Activated T-helper 2 cell treated with anti-CD3 and anti-CD28 coated beads, Interferon-gamma antibody, Interleukin-2, Interleukin-4, amounts not matched to agents 10 μg/mL and 5 μg/mL and 100 μg/mL, durations not matched to agents 14 hours and 24 hours and 36 hours (primary cell): ENCODE data around the gene MTTP. TPM values are rescaled to one million over a fixed set of nuclear protein-coding genes. Genes with fewer than 3 reads are reported as not detected.

Experiments used
- DNase-seq: peaks from one replicate; pipeline ENCODE4 v3.0.0; 2021; ENCODE audit warnings: low spot score
- H3K27ac Mint-ChIP-seq: one replicate; pipeline ENCODE4 v1.8.0; 2021; ENCODE audit warnings: mixed read lengths
- H3K27me3 Mint-ChIP-seq: one replicate; pipeline ENCODE4 v1.8.0; 2021; ENCODE audit warnings: low read depth, mixed read lengths
- H3K36me3 Mint-ChIP-seq: one replicate; pipeline ENCODE4 v1.8.0; 2021; ENCODE audit warnings: low read depth, mixed read lengths
- H3K4me1 Mint-ChIP-seq: one replicate; pipeline ENCODE4 v1.8.0; 2021; ENCODE audit warnings: low read depth, mixed read lengths
- H3K4me3 Mint-ChIP-seq: one replicate; pipeline ENCODE4 v1.8.0; 2021; ENCODE audit warnings: low read depth, mild to moderate bottlenecking, moderate library complexity, mixed read lengths
- H3K9me3 Mint-ChIP-seq: one replicate; pipeline ENCODE4 v1.8.0; 2021; ENCODE audit warnings: mixed read lengths
- intact Hi-C: fragments of 100-400 bp; cut with micrococcal nuclease; formaldehyde crosslinking; loops from one replicate; pipeline ENCODE4 v1.15.1; 2023
- total RNA-seq: library from RNA; stranded (reverse); gene quantifications from 2 replicates; pipeline ENCODE4 v1.2.3, GENCODE V29; 2022

Gene MTTP
- total RNA-seq, 1 donor from 2014 or later: not detected

DNA sequence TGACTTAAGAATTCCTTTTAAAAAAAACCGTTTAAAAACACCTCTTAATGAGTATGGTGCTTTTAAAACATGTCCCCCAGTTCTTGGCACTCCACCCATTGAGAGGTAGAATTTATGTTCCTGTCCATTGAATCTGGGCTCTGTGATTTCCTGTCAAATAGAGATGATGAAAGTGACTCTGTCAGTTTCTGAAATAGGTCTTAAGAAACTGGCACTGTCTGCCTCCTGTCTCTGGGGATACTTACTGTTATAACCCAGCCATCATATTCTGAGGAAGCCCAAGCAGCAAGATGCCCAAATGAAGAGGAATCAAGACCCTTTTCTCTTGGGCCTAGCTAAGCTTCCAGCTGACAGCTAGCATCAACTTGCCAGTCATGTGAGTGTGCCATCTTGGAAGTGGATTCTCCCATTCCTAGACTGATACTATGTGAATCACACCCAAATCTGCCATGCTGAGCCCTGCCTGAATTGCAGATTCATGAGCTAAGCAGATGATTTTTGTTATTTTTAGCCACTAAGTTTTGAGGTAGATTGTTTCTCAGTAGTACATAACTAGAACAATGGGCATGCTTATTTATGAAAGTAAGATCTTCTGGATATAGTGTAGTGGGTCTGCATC is 60.2 kb downstream of the MTTP start:
- intact Hi-C loops: no loop called here
- peaks cover 6% of the 10 kb centered on the region for H3K4me1 Mint-ChIP-seq
- H3K4me3 Mint-ChIP-seq: no peak overlapping the region
- H3K9me3 Mint-ChIP-seq: no peaks in the 10 kb centered on the region
- H3K27ac Mint-ChIP-seq: no peak overlapping the region
- no peaks in the 10 kb centered on the region for H3K36me3 Mint-ChIP-seq
- no peaks in the 10 kb centered on the region for H3K27me3 Mint-ChIP-seq
- DNase-seq: no peak

DNA sequence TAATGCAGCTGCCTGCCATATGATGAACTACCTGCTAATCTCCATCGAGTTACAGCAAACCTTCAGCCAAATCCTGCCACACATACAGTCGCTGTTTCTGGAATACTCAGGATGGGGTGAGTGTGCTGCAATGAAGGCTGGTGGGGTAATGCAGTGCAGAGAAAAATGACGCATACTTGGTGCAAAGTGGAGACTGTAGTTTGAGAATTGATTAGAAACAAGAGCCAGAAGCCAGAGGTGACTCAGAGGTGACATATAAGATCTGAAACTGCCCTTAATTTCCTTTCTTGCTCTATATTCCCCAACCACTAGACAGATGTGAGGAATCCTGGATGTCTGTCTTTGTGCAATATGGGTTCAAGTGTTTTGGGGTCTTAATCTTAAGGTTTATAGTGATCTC is 61.0 kb downstream of the MTTP start:
- DNase-seq: no peak
- H3K4me1 Mint-ChIP-seq: no peaks in the 10 kb centered on the region
- no peaks in the 10 kb centered on the region for H3K36me3 Mint-ChIP-seq
- no peak overlapping the region for H3K4me3 Mint-ChIP-seq
- H3K27me3 Mint-ChIP-seq: peaks cover 3% of the 10 kb centered on the region
- intact Hi-C loops: no loop called here
- H3K27ac Mint-ChIP-seq: no peak overlapping the region
- H3K9me3 Mint-ChIP-seq: no peaks in the 10 kb centered on the region

- Mint-ChIP-seq H3K27ac (no peak overlapping the region), H3K36me3 (no peaks in the 10 kb centered on the region), H3K4me3 (no peak overlapping the region), H3K27me3 (peaks cover 4% of the 10 kb centered on the region), H3K4me1 (no peaks in the 10 kb centered on the region), H3K9me3 (no peaks in the 10 kb centered on the region)
- intact Hi-C loops: no loop called here
- DNase-seq: no peak
Measured at GRCh38 chr4:99636422-99636821, 61.8 kb downstream of the MTTP start.

- Mint-ChIP-seq H3K4me3 (no peak overlapping the region), H3K9me3 (no peaks in the 10 kb centered on the region), H3K4me1 (no peaks in the 10 kb centered on the region), H3K27ac (no peak overlapping the region), H3K27me3 (peaks cover 4% of the 10 kb centered on the region), H3K36me3 (no peaks in the 10 kb centered on the region)
- intact Hi-C loops: no loop called here
- DNase-seq: no peak
Measured at GRCh38 chr4:99637174-99637573, 62.5 kb downstream of the MTTP start.

- no peak for DNase-seq
- no peaks in the 10 kb centered on the region for H3K36me3 Mint-ChIP-seq
- H3K4me3 Mint-ChIP-seq: no peak overlapping the region
- H3K27me3 Mint-ChIP-seq: peaks cover 15% of the 10 kb centered on the region
- intact Hi-C loops: no loop called here
- no peaks in the 10 kb centered on the region for H3K9me3 Mint-ChIP-seq
- no peaks in the 10 kb centered on the region for H3K4me1 Mint-ChIP-seq
- H3K27ac Mint-ChIP-seq: no peak overlapping the region
Measured at GRCh38 chr4:99640676-99641075, 66.1 kb downstream of the MTTP start.

GRCh38 chr4:99642725-99643489 is 68.3 kb downstream of the MTTP start:
- Mint-ChIP-seq H3K27me3 (peaks cover 15% of the 10 kb centered on the region), H3K9me3 (no peaks in the 10 kb centered on the region), H3K36me3 (no peaks in the 10 kb centered on the region), H3K4me3 (no peak overlapping the region), H3K27ac (no peak overlapping the region), H3K4me1 (no peaks in the 10 kb centered on the region)
- no peak for DNase-seq
- intact Hi-C loops: no loop called here

GRCh38 chr4:99644453-99644852 is 69.8 kb downstream of the MTTP start:
- no peaks in the 10 kb centered on the region for H3K9me3 Mint-ChIP-seq
- H3K4me1 Mint-ChIP-seq: no peaks in the 10 kb centered on the region
- H3K4me3 Mint-ChIP-seq: no peak overlapping the region
- H3K27me3 Mint-ChIP-seq: peaks cover 18% of the 10 kb centered on the region
- H3K36me3 Mint-ChIP-seq: no peaks in the 10 kb centered on the region
- intact Hi-C loops: no loop called here
- H3K27ac Mint-ChIP-seq: no peak overlapping the region
- no peak for DNase-seq

- Mint-ChIP-seq H3K27me3 (peaks cover 18% of the 10 kb centered on the region), H3K36me3 (no peaks in the 10 kb centered on the region), H3K27ac (no peak overlapping the region), H3K9me3 (no peaks in the 10 kb centered on the region), H3K4me1 (no peaks in the 10 kb centered on the region), H3K4me3 (no peak overlapping the region)
- DNase-seq: no peak
- intact Hi-C loops: no loop called here
Measured at GRCh38 chr4:99645036-99645435, 70.4 kb downstream of the MTTP start.

- Mint-ChIP-seq H3K27me3 (peaks cover 15% of the 10 kb centered on the region), H3K36me3 (no peaks in the 10 kb centered on the region), H3K4me3 (no peak overlapping the region), H3K27ac (no peak overlapping the region), H3K9me3 (no peaks in the 10 kb centered on the region), H3K4me1 (no peaks in the 10 kb centered on the region)
- intact Hi-C loops: no loop called here
- DNase-seq: no peak
Measured at GRCh38 chr4:99645638-99646037, 71.0 kb downstream of the MTTP start.

DNA sequence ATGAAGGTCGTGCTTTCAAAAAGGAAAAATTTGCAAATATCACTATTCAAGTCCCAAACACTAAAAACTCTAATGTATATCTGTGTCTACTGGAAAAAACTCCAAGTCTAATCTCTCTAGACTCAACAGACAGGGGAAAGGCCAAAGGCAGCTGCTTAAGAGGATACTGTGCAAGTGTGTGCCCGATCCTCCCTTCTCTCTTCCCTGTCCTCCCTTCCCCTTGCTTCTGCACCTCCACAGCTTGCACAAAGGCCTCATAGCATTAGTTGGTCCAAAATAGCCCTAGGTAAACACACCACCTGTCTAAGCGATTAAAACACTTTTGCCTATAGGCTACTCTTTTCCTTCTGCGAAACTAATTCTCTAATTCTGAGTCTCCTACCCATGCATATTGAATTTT is 72.4 kb downstream of the MTTP start:
- intact Hi-C loops: no loop called here
- Mint-ChIP-seq H3K4me3 (no peak overlapping the region), H3K27ac (no peak overlapping the region), H3K4me1 (no peaks in the 10 kb centered on the region), H3K36me3 (no peaks in the 10 kb centered on the region), H3K27me3 (peaks cover 14% of the 10 kb centered on the region), H3K9me3 (no peaks in the 10 kb centered on the region)
- no peak for DNase-seq

- H3K27me3 Mint-ChIP-seq: peaks cover 11% of the 10 kb centered on the region
- intact Hi-C loops: no loop called here
- no peaks in the 10 kb centered on the region for H3K9me3 Mint-ChIP-seq
- no peaks in the 10 kb centered on the region for H3K4me1 Mint-ChIP-seq
- H3K27ac Mint-ChIP-seq: no peak overlapping the region
- H3K36me3 Mint-ChIP-seq: no peaks in the 10 kb centered on the region
- no peak for DNase-seq
- H3K4me3 Mint-ChIP-seq: no peak overlapping the region
Measured at GRCh38 chr4:99648321-99648720, 73.7 kb downstream of the MTTP start.

DNA sequence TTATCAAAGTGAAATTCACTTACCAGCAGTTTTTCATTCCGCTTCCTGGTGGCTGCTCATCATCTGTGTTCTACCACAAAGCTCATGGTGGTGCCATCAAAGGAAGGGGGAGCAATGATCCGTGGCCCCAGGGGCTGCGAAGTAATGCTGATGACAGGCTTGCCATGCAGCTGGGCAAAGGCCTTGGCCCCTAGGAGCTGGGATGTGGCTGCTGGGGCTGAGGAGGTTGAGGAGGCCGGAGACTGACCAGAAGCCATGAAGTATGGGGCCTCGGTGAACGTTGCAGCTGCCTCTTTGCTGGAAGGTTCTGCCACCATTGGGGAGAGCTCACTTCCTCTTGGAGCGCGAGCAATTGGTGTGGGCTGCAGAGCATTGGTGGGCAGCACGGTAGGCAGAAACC is 74.6 kb downstream of the MTTP start:
- no peak for DNase-seq
- no peak overlapping the region for H3K27ac Mint-ChIP-seq
- H3K9me3 Mint-ChIP-seq: no peaks in the 10 kb centered on the region
- intact Hi-C loops: no loop called here
- no peak overlapping the region for H3K4me3 Mint-ChIP-seq
- H3K36me3 Mint-ChIP-seq: no peaks in the 10 kb centered on the region
- no peaks in the 10 kb centered on the region for H3K4me1 Mint-ChIP-seq
- H3K27me3 Mint-ChIP-seq: peaks cover 7% of the 10 kb centered on the region

- no peak for DNase-seq
- Mint-ChIP-seq H3K27ac (no peak overlapping the region), H3K4me1 (no peaks in the 10 kb centered on the region), H3K27me3 (peaks cover 6% of the 10 kb centered on the region), H3K9me3 (no peaks in the 10 kb centered on the region), H3K4me3 (no peak overlapping the region), H3K36me3 (no peaks in the 10 kb centered on the region)
- intact Hi-C loops: no loop called here
Measured at GRCh38 chr4:99649778-99650177, 75.2 kb downstream of the MTTP start.
